Measurements from ENCODE around the gene TET2.

TET2 gene

DNA sequence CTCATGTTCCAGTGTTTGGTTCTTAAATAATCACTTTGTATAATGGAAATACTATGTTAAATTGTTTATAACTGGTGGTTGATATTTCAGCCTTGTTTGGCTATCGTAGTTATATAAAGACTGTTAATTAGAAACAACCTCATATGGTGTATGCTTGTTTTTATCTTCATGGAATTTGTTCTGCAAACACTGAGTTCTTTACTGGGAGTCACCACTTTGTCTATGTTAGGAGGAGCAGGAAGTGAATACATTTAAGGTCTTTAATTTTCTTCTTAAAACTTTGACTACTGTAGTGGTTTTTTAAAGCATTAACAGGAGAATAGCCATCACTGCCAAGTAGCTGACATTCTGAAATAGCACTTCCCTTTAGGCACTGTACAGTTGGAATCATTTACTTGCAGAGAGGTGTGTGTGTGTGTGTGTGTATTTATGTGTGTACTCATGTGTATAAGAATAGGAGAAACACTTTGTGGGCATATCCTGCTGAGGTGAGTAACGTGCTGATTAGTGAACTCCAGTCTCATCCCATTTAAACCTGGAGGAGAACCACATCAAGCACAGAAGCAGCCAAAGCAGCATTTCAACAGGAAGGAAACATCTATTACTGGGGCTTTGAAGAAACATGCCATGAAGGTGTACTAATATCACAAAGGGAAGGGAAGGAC, 37.8 kb downstream of the TET2 start:
- no peak for DNase-seq

DNA sequence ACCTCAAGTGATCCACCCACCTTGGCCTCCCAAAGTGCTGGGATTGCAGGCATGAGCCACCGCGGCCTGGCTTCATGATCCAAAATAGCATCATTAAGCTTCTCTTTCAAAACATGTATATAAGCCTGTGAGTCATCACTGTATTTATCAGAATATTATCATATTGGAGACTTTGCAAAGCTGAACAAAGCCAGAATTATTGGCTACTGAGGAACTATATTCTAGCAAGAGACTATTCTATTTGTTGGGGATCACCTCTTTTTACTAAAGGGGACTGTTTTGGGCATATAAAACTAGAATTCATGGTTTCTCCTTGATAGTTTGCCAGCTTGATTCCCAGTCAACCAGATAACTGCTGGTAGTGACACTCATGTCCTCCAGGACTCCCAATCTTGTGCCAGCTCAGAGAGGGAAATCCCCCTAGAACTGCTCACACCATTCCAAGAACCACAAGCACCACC, 40.1 kb downstream of the TET2 start:
- no peak for DNase-seq

DNA sequence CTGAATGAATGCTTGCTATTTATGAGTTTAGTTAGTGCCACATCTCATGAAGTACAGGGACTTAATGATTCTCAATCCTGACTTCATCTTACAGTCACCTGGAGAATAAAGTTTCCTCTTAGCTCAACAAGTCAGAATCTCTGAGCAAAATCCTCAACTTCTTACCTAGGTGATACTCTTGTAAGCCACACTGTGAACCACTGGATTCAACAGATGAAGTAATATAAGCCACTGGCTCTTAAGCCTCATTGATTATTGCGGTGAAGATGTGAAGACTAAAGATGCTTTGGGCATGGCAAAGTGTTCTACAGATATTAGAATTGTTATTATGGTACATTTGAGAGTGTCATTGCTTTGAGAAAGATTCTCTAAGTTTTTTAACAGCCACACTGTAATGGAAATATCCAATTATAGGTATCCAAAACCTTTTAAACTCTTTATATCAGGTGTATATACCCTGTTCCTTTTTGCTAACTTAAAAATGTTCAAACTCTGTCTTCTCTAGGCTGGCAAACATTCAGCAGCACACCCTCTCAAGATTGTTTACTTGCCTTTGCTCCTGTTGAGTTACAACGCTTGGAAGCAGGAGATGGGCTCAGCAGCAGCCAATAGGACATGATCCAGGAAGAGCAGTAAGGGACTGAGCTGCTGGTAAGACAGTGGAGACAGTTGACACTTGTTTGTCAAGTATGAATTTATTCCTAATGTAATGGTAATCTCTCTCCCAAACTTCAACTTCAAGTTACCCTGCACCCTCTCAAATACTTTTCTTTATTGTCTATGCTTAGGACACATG, 43.4 kb downstream of the TET2 start:
- no peak for DNase-seq

DNA sequence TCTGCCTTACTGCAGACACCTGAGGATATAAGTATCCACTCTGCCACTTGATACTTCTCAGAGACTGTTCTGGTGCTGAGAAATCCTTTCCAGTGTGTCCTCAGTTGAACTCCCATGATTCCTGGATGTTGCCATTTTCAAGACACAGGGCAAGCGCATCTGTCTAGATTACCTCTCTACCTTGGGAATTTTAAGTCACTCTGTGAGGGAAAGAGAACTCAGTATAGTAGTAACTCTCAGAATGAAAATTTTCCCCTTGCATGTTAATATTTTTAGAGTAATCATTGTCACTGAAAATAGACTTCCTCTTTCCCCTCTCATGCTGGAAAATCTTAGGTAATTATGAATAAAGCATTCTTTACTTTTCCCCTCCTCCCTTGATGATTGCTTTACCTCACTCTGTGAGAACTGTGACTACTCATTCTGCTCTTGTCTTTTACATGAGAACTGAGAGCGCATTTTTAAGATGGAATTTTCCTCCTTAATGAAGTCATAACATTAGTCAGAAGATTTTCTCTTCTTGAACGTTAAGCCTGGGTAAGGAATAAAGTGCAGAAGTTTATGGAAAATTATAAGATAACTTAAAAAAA, 45.0 kb downstream of the TET2 start:
- DNase-seq, result no peak

GRCh38 chr4:105192474-105192873, 45.8 kb downstream of the TET2 start:
- DNase-seq, result no peak

- DNase-seq, result no peak
Measured at GRCh38 chr4:105192910-105193309, 46.2 kb downstream of the TET2 start.

GRCh38 chr4:105193536-105193935, 46.9 kb downstream of the TET2 start:
- DNase-seq, result no peak

DNA sequence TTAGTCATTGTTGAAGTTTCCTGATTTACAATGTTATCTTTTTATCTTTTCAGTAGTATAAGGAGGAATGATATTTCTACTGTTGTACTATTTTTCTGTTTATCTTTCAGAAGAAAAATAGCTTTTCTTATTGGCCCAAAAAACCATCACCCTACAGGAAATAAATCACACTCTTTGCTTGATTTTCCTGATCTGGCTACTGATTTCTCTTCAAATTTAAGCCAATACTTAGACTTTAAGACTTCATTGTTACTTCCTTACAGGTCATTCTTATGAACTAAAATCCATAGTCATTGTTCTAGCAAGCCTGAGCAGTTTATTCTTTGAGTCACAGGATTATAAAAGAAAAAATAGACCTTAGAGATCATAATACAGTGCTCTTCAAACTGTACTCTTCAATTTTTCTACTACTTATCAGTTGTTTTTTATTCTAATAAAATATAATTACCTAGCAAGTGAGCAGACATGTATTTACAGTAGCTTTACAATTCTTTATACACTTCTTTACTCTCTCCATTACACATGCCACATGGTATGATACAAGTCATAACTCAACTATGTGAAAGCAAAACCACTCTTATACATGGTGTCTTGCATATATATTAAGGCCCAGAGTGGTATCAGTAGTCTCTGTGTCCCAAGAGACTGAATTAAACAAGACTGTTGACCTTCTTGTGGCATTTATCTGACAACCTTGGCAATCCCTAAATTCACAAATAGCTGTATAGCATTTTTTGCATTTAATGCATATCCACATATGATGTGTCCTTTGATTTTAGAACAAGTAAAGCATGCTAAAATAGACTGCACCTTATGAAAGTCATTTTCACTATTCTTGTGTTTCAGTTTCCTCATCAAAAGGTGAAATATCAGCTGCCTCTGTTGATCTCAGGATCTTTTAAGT, 47.9 kb downstream of the TET2 start:
- DNase-seq, result no peak

- DNase-seq, result no peak
Measured at GRCh38 chr4:105196523-105197145, 50.0 kb downstream of the TET2 start.

- DNase-seq, result no peak
Measured at GRCh38 chr4:105197777-105198176, 51.1 kb downstream of the TET2 start.

DNA sequence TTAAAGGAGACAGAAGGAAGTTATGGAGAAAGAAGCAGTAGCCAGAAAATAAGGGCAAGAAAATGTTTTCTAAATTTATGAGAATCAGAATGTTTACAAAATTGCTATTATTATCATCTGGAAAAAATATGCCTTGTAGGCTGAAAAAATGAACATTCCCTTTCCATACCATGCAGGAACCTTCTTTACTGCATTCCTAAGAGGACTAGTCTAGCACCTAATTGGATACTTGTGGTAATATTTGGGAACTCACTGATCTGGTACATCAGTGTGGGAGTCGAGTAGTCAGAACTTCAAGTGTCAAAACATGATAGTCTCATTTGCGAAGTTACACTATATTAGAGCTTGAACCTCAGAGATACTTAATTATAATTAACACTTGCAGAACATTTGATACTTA, 51.9 kb downstream of the TET2 start:
- no peak for DNase-seq

DNA sequence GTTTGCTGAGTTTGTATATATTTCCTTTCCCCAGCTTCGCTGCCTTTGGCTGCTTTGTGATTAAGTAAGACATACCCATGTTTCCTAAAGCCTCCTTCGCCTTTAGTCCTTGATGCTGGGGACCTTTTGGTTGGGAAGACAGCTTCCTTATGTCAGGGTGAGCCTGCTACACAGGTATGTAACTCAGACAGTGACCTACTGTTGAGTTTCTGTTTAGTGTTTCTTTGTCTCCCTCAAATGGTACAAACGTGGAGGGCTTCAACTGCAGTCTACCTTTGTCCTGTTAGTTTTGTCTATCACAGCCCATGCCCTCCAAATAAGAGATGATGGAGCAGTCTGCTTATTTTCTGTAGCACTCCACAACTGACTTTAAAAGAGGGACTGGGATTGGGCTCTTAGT, 59.5 kb downstream of the TET2 start:
- DNase-seq, result no peak

- no peak for DNase-seq
Measured at GRCh38 chr4:105207386-105207785, 60.7 kb downstream of the TET2 start.

DNA sequence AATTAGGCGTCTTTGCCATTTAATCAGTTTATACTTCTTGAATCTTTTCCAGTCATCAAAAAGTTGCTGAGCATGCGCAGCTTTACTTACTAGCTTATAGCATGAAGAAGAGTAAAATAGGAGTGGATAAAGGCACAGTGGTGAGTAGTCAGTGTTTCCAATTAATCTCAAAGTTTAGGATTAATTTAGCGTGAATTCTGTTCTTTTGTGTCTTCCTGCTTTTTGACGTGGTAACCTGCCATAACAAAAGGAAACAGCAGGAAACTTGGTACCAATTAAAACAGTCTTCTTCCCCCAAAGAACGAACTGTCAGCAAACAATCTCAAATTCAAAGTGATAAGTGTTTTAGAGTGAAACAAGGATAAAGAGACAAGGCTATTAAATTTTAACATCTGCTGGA, 61.9 kb downstream of the TET2 start:
- no peak for DNase-seq

- DNase-seq, result no peak
Measured at GRCh38 chr4:105210916-105211315, 64.2 kb downstream of the TET2 start.

DNA sequence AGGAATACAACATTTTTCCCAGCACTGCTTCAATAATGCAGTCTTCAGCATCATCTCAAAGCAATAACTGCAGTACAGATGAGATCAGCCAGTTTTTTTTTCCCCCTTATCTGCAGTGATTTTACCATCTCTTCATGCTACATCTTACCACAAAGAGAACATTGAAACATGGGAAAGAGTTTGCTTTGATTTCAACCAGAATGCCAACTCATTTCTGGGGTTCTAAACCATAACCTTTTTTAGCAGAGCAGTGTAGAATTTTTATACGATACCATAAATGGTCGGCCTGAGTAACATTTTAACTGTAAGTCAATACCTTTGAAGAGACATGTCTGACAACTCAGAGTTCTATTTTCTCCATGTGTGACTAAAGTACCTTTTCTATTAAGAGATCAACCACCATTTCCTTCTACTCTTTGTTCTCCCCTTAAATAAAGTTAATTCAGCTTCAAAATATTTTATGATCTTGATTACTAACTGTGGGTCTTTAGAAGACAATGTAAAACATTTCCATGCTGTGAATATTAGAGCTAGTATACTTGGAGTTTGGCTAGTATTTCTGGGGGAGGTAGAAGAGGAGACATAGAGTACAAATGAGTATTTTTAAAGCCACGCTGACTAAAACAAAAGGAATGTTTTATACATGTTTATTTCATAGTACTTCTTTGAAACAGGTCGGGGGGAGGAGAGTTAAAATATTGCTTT, 69.1 kb downstream of the TET2 start:
- DNase-seq, result no peak

- DNase-seq, result no peak
Measured at GRCh38 chr4:105225500-105225899, 78.8 kb downstream of the TET2 start.

DNA sequence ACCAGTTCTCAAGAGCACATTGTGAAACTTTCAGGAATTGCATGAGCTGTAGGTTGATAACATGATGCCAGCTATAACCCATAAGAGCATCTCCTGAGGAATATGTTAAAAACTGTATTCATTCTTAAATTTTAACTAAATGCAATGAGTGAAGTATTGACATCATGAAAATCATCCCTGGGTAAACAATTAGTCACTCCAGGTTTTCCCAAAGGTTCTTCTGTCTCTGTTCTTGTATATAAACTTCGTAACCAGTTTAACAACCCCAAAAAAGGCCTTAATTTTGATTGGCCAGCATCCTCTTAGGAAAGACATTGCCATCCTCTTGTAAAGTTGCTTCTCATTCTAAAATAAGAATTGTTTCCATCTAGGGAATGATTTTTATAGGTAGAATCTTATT, 80.4 kb downstream of the TET2 start:
- DNase-seq, result no peak

DNA sequence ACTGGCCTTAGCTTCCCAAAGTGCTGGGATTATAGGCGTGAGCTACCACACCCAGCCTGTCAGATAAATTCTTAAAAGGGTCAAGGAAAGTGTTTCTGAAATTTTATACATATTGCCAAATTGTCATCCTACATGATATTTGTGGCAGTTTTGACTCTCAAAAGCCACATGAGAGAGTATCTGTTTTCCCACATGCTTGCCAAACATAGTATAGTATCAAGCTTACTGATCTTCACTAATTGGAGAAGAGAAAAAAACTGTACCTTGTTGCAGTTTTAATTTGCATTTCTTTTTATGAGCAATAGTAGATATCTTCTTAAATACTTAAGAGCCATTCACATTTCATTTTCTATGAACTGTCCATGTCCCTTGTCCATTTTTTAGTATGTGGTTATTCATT, 83.6 kb downstream of the TET2 start:
- no peak for DNase-seq

DNA sequence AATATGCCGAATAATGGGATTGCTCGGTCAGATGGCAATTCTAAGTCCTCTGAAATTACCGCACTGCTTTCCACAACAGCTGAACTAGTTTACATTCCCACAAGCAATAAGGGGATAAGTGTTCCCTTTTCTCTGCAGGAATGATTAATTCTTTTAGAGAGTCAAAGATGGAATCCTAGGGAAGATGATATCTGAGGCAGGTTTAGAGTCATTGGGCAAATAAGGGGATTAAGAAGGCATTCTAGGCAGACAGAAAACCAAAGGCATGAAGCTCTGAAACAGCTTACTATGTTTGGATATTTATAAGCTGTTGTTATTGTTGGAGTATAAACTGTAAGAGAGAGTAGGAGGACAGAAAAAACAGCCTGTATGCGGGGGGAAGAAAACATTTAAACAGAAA, 85.7 kb downstream of the TET2 start:
- DNase-seq, result no peak

GRCh38 chr4:105234582-105234981, 87.9 kb downstream of the TET2 start:
- no peak for DNase-seq
